Smooth muscle cell (in vitro differentiated cells): ENCODE data around the gene TRIP11. TPM values are rescaled to one million over a fixed set of nuclear protein-coding genes. Genes with fewer than 3 reads are reported as not detected.

ENCODE experiments used
- DNase-seq: peaks from one replicate; lab custom pipeline; 2025; ENCODE audit not compliant: unreplicated experiment; lab: John Stamatoyannopoulos, UW
- H2AFZ ChIP-seq: fragments of 200-600 bp; sonication (generic); 2 replicates; pipeline ENCODE4 v1.6.0; 2016; ENCODE audit warnings: antibody characterized with exemption, low read depth, mild to moderate bottlenecking
- H3F3A ChIP-seq: fragments of 200-600 bp; sonication (generic); 2 replicates; pipeline ENCODE4 v1.6.0; 2017; ENCODE audit warnings: antibody characterized with exemption, low read depth
- H3K27ac ChIP-seq: fragments of 200-600 bp; sonication (generic); 2 replicates; pipeline ENCODE4 v1.5.1; 2016; ENCODE audit warnings: low read depth, mild to moderate bottlenecking
- H3K27me3 ChIP-seq: fragments of 200-600 bp; sonication (generic); 2 replicates; pipeline ENCODE4 v1.6.1; 2016; ENCODE audit warnings: low read depth, mild to moderate bottlenecking
- H3K36me3 ChIP-seq: fragments of 200-600 bp; sonication (generic); 2 replicates; pipeline ENCODE4 v1.5.1; 2016; ENCODE audit warnings: low read depth
- H3K4me1 ChIP-seq: fragments of 200-600 bp; sonication (generic); 2 replicates; pipeline ENCODE4 v1.5.1; 2016; ENCODE audit warnings: low read depth
- H3K4me2 ChIP-seq: fragments of 200-600 bp; sonication (generic); 2 replicates; pipeline ENCODE4 v1.6.0; 2016; ENCODE audit warnings: mild to moderate bottlenecking
- H3K4me3 ChIP-seq: fragments of 200-600 bp; sonication (generic); 2 replicates; pipeline ENCODE4 v1.5.1; 2016; ENCODE audit warnings: mild to moderate bottlenecking
- H3K79me2 ChIP-seq: fragments of 200-600 bp; sonication (generic); 2 replicates; pipeline ENCODE4 v1.6.0; 2016; ENCODE audit warnings: low read depth, mild to moderate bottlenecking
- H3K9ac ChIP-seq: fragments of 200-600 bp; sonication (generic); 2 replicates; pipeline ENCODE4 v1.6.0; 2016; ENCODE audit warnings: low read depth
- H3K9me3 ChIP-seq: fragments of 200-600 bp; sonication (generic); replicated peaks from 2 replicates; pipeline ENCODE4 v1.5.1; 2016; ENCODE audit warnings: low read depth
- H4K20me1 ChIP-seq: fragments of 200-600 bp; sonication (generic); 2 replicates; pipeline ENCODE4 v1.6.0; 2016; ENCODE audit warnings: low read depth
- WGBS: methylation state at CpG from one replicate; pipeline ENCODE4 v1.1.7; 2016; ENCODE audit warnings: low lambda C conversion rate; 5-methylcytosine and 5-hydroxymethylcytosine counted together
- polyA plus RNA-seq: library from polyadenylated mRNA; unstranded; fragments of >200 nt; fragmentation: Nextera tagmentation; extraction: Ambion mirVana; gene quantifications from 2 replicates; pipeline ENCODE4 v1.2.1, GENCODE V29; 2016
- total RNA-seq: library from RNA; depleted of rRNA; stranded (reverse); fragments of >200 nt; gene quantifications from 2 replicates; pipeline ENCODE4 v1.2.3, GENCODE V29; 2014
- TF ChIP-seq, protein P1 (sequence below): fragments of 200-600 bp; sonication (generic); IDR thresholded peaks from 2 replicates; pipeline ENCODE4 v1.5.1; 2017; ENCODE audit warnings: borderline replicate concordance, mild to moderate bottlenecking, antibody characterized with exemption; ENCODE audit not compliant: insufficient read depth, poor library complexity, severe bottlenecking

The TRIP11 gene
- total and polyA plus RNA-seq, 2 experiments from 2014 or later = 30.0 to 38.1 TPM

DNA sequence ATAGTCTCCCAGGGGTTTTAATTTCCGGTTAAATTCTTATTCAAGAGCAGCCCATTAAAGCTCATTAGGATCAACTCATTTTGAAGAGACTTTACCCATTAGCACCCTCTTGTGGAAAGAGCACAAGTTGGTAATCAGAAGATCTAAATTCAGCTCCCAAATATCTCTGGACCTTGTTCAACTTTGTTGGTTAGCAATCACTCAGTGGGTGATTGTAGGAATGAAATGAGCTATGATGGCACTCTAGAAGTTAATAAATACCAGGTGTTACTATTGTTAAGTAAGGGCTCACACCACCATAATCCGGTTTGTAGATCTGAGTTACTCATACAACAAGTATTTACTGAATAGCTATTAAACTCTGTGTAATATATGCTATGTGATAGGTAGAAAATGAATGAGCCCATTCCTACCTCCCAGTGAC lies 42.9 kb downstream of the TRIP11 start:
- peak overlapping the region; percentile 7 for H3K27ac ChIP-seq

DNA sequence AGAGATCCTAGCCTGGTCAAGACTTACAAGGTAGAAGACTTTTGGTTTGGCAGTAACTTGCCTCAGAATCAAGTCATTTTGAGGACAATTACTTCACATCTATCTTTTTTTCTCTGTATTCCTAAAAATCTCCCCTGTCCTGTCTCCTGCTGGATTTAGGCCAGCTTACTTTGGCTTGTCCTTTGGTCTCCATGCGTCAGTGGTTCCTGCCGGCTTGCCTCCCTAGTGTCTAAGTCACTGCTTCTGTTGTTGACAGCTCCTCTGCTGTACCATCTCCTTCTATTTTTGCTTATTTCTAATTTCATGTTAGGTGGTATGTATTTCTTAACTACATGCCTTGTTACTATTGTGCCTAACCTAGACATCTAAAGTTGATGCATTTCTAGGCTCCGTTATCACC lies 52.7 kb downstream of the TRIP11 start:
- DNase-seq = no peak
- peaks cover 24% of the 10 kb centered on the region for H3K36me3 ChIP-seq
- H3K4me2 ChIP-seq = no peak overlapping the region
- no peak overlapping the region for H2AFZ ChIP-seq
- peaks cover 13% of the 10 kb centered on the region for H4K20me1 ChIP-seq
- no peaks in the 10 kb centered on the region for H3K27me3 ChIP-seq
- H3K4me3 ChIP-seq = no peak overlapping the region
- WGBS = 99% methylated on average over 3 of the region's 3 CpGs
- no peak overlapping the region for H3K27ac ChIP-seq
- no peaks in the 10 kb centered on the region for H3K9me3 ChIP-seq
- H3K4me1 ChIP-seq = no peaks in the 10 kb centered on the region
- no peak overlapping the region for H3K9ac ChIP-seq
- TF ChIP-seq, protein P1, sequence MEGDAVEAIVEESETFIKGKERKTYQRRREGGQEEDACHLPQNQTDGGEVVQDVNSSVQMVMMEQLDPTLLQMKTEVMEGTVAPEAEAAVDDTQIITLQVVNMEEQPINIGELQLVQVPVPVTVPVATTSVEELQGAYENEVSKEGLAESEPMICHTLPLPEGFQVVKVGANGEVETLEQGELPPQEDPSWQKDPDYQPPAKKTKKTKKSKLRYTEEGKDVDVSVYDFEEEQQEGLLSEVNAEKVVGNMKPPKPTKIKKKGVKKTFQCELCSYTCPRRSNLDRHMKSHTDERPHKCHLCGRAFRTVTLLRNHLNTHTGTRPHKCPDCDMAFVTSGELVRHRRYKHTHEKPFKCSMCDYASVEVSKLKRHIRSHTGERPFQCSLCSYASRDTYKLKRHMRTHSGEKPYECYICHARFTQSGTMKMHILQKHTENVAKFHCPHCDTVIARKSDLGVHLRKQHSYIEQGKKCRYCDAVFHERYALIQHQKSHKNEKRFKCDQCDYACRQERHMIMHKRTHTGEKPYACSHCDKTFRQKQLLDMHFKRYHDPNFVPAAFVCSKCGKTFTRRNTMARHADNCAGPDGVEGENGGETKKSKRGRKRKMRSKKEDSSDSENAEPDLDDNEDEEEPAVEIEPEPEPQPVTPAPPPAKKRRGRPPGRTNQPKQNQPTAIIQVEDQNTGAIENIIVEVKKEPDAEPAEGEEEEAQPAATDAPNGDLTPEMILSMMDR = no peak
- peaks cover 17% of the 10 kb centered on the region for H3K79me2 ChIP-seq
- no peaks in the 10 kb centered on the region for H3F3A ChIP-seq

More for the DNA sequence above, 42.9 kb downstream of the TRIP11 start:
- Histone ChIP-seq H3K4me2 (no peak overlapping the region), H2AFZ (no peak overlapping the region), H3K27me3 (no peaks in the 10 kb centered on the region), H3K4me1 (no peaks in the 10 kb centered on the region), H3K36me3 (peaks cover 26% of the 10 kb centered on the region), H3K9me3 (no peaks in the 10 kb centered on the region), H3K79me2 (no peaks in the 10 kb centered on the region), H3K4me3 (no peak overlapping the region), H3K9ac (no peak overlapping the region), H3F3A (peaks cover 14% of the 10 kb centered on the region), H4K20me1 (peaks cover 23% of the 10 kb centered on the region)
- TF ChIP-seq, protein P1 = peak; percentile 58
- 72% methylated on average over 2 of the region's 2 CpGs for WGBS
- DNase-seq = no peak

DNA sequence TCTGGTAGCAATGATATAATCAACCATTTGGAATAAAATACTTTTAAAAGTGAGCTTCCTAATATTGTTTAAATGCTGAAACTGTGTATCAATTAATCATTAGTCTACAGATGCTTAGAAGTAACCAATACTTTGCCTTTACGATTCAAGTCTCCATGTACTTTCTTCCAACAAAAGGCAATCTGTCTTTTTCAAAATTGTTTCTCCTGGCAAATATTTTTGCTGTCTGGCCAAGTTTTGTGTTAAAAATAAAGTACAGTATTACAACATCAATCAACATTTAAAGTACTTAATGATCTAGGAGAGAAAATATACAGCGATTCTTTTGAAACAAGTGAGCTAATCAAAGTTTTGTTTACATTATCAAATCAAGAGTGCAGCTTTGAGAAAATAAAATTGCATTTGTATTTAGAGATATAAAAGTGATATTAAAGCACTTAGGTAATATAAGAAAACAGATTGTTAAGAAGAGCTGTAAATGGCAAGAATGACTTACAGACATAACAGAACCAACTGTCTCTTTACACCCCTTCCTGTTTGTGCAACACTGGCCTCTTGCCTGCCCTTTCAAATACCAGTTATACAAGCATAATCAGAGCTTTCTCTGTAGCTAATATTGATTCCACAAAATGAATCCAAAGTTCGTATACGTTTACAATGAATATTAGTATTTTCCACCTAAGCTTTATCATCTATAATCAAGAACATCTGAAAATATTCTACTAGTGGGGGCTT lies 54.2 kb downstream of the TRIP11 start:
- DNase-seq = no peak

More for the DNA sequence above, 54.2 kb downstream of the TRIP11 start:
- Histone ChIP-seq H3K9ac (no peak overlapping the region), H3F3A (no peaks in the 10 kb centered on the region), H3K79me2 (peaks cover 17% of the 10 kb centered on the region), H3K27me3 (no peaks in the 10 kb centered on the region), H3K4me3 (no peak overlapping the region), H3K36me3 (peaks cover 16% of the 10 kb centered on the region), H3K27ac (no peak overlapping the region), H3K4me2 (no peak overlapping the region), H2AFZ (no peak overlapping the region), H3K9me3 (no peaks in the 10 kb centered on the region), H4K20me1 (peaks cover 15% of the 10 kb centered on the region), H3K4me1 (no peaks in the 10 kb centered on the region)
- WGBS = 96% methylated on average over 4 of the region's 4 CpGs
- TF ChIP-seq, protein P1 = no peak
